GM13976 (cell line): ENCODE data around the gene SLC12A3.

Experiments used
- DNase-seq: peaks from one replicate; pipeline ENCODE4 v3.0.0; 2012; ENCODE audit warnings: low spot score
- in situ Hi-C: fragments of 300-500 bp; cut with MboI; formaldehyde crosslinking; loops from one replicate; pipeline ENCODE4 v1.12.0; 2022; ENCODE audit warnings: low sequenced_read_pairs, mixed read lengths, inconsistent platforms; ENCODE audit not compliant: unreplicated experiment
- TF ChIP-seq, protein P1 (sequence below): IDR thresholded peaks from 2 replicates; pipeline ENCODE4 v1.5.1; 2012; ENCODE audit warnings: borderline replicate concordance, mild to moderate bottlenecking; ENCODE audit not compliant: insufficient read depth; ENCODE audit errors: extremely low read depth, missing control alignments, control extremely low read depth

The SLC12A3 gene, protein sequence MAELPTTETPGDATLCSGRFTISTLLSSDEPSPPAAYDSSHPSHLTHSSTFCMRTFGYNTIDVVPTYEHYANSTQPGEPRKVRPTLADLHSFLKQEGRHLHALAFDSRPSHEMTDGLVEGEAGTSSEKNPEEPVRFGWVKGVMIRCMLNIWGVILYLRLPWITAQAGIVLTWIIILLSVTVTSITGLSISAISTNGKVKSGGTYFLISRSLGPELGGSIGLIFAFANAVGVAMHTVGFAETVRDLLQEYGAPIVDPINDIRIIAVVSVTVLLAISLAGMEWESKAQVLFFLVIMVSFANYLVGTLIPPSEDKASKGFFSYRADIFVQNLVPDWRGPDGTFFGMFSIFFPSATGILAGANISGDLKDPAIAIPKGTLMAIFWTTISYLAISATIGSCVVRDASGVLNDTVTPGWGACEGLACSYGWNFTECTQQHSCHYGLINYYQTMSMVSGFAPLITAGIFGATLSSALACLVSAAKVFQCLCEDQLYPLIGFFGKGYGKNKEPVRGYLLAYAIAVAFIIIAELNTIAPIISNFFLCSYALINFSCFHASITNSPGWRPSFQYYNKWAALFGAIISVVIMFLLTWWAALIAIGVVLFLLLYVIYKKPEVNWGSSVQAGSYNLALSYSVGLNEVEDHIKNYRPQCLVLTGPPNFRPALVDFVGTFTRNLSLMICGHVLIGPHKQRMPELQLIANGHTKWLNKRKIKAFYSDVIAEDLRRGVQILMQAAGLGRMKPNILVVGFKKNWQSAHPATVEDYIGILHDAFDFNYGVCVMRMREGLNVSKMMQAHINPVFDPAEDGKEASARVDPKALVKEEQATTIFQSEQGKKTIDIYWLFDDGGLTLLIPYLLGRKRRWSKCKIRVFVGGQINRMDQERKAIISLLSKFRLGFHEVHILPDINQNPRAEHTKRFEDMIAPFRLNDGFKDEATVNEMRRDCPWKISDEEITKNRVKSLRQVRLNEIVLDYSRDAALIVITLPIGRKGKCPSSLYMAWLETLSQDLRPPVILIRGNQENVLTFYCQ

DNA sequence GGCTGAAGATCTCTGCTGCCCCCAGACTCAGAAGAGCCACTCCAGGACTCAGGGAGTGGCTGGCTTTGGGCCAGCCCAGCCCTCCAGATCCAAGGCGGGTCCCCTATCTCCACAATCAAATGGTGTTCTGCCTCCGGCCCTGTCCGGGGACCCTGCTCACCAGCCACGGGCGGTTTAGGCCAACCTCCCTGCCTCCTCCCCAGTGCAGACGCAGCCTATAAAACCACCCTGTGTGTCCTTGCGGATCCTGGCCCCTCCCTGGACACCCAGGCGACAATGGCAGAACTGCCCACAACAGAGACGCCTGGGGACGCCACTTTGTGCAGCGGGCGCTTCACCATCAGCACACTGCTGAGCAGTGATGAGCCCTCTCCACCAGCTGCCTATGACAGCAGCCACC lies at the start of gene SLC12A3:
TSS of gene SLC12A3 (plus strand) at position 248 of the 400 bp plus-strand sequence. CDS start at position 277, 29 bp downstream.
- in situ Hi-C loops, result loop anchor here (5.0 to 10.0 kb wide), 2 partner anchors 87 to 180 kb away; no protein-coding TSS in a partner anchor
- TF ChIP-seq, protein P1, sequence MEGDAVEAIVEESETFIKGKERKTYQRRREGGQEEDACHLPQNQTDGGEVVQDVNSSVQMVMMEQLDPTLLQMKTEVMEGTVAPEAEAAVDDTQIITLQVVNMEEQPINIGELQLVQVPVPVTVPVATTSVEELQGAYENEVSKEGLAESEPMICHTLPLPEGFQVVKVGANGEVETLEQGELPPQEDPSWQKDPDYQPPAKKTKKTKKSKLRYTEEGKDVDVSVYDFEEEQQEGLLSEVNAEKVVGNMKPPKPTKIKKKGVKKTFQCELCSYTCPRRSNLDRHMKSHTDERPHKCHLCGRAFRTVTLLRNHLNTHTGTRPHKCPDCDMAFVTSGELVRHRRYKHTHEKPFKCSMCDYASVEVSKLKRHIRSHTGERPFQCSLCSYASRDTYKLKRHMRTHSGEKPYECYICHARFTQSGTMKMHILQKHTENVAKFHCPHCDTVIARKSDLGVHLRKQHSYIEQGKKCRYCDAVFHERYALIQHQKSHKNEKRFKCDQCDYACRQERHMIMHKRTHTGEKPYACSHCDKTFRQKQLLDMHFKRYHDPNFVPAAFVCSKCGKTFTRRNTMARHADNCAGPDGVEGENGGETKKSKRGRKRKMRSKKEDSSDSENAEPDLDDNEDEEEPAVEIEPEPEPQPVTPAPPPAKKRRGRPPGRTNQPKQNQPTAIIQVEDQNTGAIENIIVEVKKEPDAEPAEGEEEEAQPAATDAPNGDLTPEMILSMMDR, result no peak
- DNase-seq, result no peak

DNA sequence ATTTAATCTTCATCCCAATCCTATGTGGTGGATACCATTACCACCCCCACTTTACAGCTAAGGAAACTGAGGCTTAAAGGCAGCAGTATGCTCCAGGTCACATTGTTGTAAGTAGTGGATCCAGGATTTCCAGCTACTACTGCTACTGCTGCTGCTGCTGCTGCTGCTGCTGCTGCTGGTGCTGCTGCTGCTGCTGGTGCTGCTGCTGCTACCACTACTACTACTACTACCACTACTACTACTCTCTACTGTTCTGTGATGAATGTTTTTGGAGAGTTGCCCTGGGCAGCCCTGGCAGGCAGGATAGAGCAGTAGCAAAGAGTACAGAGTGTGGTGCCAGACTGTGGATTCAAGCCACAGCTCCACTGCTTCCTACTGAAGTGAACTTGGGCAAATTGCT lies 49.3 kb upstream of the SLC12A3 start:
- in situ Hi-C loops, result no loop called here
- TF ChIP-seq, protein P1, result no peak
- no peak for DNase-seq

- DNase-seq, result no peak
- TF ChIP-seq, protein P1, result no peak
- in situ Hi-C loops, result no loop called here
Measured at GRCh38 chr16:56817056-56817455, 48.0 kb upstream of the SLC12A3 start.

DNA sequence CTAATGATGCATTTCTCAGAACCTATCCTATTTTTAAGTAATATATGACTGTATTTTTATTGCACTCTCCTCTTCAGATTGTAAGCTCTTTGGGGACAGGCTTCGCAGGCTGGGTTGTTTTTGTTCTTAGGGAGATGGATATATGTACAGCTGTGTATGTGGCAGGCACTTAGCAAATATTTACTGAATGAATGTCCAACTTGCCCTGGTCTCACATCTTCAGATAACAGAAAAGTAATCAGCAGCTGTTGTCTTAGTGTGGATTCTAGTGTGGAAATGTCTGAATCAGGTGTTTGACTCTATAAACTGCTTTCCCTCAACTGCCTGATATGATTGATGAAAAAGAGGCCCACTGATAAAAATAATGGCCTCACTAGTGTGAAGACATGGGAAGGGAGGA lies 47.1 kb upstream of the SLC12A3 start:
- DNase-seq, result no peak
- in situ Hi-C loops, result no loop called here
- TF ChIP-seq, protein P1, result no peak

GRCh38 chr16:56823081-56823733 lies 41.8 kb upstream of the SLC12A3 start:
- TF ChIP-seq, protein P1, result no peak
- in situ Hi-C loops, result no loop called here

GRCh38 chr16:56824331-56824730 lies 40.7 kb upstream of the SLC12A3 start:
- DNase-seq, result no peak
- TF ChIP-seq, protein P1, result no peak
- in situ Hi-C loops, result no loop called here

More at GRCh38 chr16:56823081-56823733, 41.8 kb upstream of the SLC12A3 start:
- no peak for DNase-seq
